IPS-11a (cell line): ENCODE measurements around the gene HNRNPA1L2.
"Not testable (repeated sequence)": the region's sequence is repeated elsewhere in the genome, so short reads cannot be mapped to it uniquely, and the experiment has no call there.

Experiments
- H3K4me3 ChIP-seq: one replicate; pipeline ENCODE4 v1.5.1; 2013; ENCODE audit warnings: low read depth, low read length, control low read depth

HNRNPA1L2 gene

DNA sequence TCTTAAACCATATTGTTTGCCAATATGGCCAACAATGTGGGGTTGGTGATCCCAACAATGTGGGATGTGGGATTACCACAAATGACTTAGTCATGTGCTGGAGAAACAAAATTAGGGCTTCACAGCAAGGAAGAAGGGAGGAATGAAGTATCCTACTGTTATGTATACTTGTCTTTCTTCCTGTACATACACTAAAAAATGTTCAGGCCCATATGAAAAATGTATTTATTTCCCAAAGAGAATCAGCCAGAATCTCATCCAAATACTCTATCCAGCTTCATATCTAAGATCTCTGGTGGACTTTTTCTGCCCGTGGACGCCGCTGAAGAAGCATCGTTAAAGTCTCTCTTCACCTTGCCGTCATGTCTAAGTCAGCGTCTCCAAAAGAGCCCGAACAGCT is at the start of gene HNRNPA1L2:
Gene HNRNPA1L2 (plus strand): TSS at position 301 of the 400 bp plus-strand sequence. CDS start 62 bp downstream, at position 363.
- no peak within 1 kb of the TSS for H3K4me3 ChIP-seq

DNA sequence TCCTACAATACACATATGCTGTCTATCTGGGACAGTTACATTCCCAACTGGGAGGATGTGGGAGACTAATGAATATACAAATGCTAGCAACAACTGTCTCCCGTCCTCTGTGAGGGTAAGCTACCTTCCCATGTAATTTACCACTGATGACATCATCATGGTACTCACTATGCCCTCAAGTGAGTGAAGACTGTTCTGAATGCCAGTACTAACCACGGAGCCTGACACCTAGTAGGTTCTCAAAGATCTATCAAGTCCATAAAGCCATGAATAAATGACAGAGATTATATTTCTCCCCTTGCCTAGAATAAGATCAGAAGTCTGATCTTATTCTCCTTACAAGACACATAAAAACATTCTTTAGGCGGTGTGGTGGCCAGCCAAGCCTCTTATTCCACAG is 49.1 kb upstream of the HNRNPA1L2 start:
- H3K4me3 ChIP-seq: not testable (repeated sequence)

GRCh38 chr13:52593812-52594211 is 48.4 kb upstream of the HNRNPA1L2 start:
- not testable (repeated sequence) for H3K4me3 ChIP-seq

DNA sequence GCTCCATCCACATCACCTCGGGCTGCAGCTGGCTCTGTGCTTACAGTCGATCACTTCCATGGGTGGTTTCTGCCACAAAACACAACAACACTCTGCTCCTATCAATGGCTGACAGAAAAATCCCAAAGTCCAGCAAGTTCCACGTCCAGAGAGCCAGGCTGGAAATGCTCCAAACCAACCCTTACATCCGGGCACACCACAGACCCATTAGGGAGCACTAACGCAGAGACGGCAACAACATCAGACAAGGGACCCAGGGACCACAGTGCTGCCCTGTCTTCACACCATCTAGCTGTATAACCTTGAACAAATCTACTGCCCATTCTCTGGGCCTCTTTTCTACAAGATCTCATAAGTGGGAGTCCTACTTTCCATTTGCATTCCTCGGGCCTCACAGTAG is 47.9 kb upstream of the HNRNPA1L2 start:
- H3K4me3 ChIP-seq: not testable (repeated sequence)

- H3K4me3 ChIP-seq: no peak overlapping the region
Measured at GRCh38 chr13:52597676-52598075, 44.6 kb upstream of the HNRNPA1L2 start.

DNA sequence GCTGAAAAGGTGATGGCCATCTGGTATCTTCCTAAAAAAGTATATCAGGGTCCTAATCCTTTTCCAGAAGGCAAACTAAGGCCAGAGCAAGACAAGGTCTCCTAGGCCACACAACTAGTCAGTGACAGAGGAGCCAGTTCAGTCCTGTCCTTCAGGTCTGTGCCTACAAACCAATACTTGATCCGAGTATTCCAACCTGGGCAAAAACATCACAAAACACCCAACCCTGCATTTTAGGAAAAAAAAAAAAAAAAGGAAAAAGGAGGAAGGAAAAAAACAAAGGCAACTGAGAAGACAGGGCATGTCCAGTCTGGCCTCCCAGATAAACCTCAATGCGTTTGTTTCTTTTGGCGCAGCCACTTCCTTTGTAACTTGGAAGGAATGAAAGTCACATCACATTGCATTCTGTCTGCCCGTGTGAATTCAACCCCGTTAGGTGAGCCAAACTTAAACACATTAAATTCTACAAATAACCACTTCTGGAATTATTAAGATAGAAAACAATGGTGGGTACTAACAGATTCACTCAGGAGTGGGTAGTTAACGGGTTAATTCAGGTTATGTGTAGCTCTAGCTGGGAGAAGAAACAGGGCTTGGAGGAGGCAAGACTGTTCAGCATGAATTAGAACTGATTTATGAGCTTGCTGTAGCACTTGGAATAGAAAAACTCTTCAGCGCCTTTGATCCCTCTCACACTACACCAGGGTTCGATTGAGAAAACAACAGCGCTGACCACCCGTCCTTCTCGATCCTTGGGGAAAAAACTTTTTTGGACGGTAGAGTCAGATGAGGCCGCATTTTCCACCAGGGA is 43.0 kb upstream of the HNRNPA1L2 start:
- peak overlapping the region; percentile 2 for H3K4me3 ChIP-seq

- H3K4me3 ChIP-seq: peak overlapping the region; percentile 2
Measured at GRCh38 chr13:52599848-52600603, 42.2 kb upstream of the HNRNPA1L2 start.

- no peak overlapping the region for H3K4me3 ChIP-seq
Measured at GRCh38 chr13:52600666-52601065, 41.6 kb upstream of the HNRNPA1L2 start.

- H3K4me3 ChIP-seq: not testable (repeated sequence)
Measured at GRCh38 chr13:52603316-52603715, 38.9 kb upstream of the HNRNPA1L2 start.

GRCh38 chr13:52606126-52606525 is 36.1 kb upstream of the HNRNPA1L2 start:
- not testable (repeated sequence) for H3K4me3 ChIP-seq

DNA sequence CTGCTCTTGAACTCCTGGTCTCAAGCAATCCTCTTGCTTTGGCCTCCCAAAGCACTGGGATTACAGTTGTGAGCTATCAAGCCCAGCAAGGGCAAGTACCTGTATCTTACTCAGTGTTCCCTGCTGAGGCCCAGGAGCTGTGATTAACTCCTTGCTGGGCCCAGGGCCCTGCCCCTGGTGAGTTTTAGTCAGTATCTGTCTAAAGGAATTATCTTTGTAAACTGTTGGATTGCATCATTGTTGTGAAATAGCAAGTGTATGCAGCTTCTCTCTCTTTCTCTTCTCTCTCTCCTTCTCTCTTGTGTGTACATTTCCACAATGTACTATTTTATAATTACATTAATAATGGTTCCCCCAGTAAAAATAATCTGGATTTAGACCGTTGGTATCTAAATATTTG is 35.4 kb upstream of the HNRNPA1L2 start:
- H3K4me3 ChIP-seq: not testable (repeated sequence)

DNA sequence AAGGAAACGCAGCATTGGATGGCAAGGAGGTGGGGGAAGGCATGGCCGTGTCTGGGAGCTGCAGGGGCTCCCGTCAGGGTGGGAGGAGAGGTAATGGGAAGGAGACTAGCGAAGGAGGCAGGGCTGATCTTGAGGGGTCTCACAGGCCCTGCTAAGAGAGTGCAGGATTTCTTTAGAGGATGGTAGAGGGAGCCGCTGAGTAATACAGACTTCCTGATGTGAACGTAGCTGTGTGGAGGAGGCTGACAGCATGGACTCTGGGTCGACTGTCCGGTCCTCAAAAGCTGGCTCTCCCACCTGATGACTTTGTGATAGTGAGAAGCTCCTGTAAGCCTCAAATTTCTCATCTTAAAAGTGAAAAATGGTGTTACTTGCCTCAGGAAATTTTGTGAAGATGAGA is 34.0 kb upstream of the HNRNPA1L2 start:
- H3K4me3 ChIP-seq: not testable (repeated sequence)

DNA sequence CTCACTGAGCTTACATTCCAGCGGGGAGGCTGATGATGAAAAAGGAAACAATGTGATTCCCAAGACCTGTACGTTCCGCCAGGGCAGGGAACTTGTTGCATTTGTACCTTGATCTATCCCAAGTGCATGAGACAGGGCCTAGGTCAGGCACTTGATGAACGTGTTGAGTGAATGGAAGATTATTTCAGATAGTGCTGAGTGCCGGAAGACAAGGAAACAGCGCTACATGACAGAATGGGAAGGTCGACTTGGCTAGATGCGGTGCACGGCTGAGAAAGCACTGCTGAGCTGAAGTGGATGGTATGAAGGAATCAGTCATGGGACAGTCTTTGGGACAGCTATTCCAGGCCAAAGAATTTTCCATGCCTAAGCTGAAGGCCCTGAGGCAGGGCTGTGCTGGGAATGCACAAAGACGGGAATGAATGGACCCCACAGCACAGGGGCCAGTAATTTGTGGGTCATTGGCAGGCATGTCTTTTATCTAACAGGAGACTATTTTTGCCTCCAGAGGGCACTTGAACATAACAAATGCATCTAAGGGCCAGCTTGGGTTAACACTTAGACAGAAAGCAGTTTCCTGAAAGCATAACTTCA is 33.1 kb upstream of the HNRNPA1L2 start:
- H3K4me3 ChIP-seq: not testable (repeated sequence)

GRCh38 chr13:52610158-52610557 is 32.1 kb upstream of the HNRNPA1L2 start:
- not testable (repeated sequence) for H3K4me3 ChIP-seq

DNA sequence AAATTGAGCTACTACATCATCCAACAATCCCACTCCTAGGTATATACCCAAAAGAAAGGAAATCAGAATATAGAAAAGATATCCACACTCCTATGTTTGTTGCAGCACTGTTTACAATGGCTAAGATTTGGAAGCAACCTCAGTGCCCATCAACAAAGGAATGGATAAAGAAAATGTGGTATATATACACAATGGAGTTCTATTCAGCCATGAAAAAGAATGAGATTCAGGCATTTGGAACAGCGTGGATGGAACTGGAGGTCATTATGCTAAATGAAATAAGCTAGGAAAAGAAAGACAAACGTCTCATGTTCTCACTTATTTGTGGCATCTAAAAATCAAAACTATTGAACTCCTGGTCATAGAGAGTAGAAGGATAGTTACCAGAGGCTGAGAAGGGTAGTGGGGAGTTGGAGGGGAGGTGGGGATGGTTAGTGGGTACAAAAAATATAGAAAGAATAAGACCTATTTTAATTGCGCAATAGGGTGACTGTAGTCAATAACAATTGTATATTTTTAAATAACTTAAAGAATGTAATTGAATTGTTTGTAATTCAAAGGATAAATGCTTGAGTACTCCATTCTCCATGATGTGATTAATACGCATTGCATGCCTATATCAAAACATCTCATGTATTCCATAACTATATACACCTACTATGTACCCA is 27.0 kb upstream of the HNRNPA1L2 start:
- H3K4me3 ChIP-seq: no peak overlapping the region

GRCh38 chr13:52615812-52616211 is 26.4 kb upstream of the HNRNPA1L2 start:
- H3K4me3 ChIP-seq: no peak overlapping the region

- peak overlapping the region; percentile 99 for H3K4me3 ChIP-seq
Measured at GRCh38 chr13:52617070-52618060, 24.9 kb upstream of the HNRNPA1L2 start.

GRCh38 chr13:52631083-52631690 is 11.0 kb upstream of the HNRNPA1L2 start:
- not testable (repeated sequence) for H3K4me3 ChIP-seq

DNA sequence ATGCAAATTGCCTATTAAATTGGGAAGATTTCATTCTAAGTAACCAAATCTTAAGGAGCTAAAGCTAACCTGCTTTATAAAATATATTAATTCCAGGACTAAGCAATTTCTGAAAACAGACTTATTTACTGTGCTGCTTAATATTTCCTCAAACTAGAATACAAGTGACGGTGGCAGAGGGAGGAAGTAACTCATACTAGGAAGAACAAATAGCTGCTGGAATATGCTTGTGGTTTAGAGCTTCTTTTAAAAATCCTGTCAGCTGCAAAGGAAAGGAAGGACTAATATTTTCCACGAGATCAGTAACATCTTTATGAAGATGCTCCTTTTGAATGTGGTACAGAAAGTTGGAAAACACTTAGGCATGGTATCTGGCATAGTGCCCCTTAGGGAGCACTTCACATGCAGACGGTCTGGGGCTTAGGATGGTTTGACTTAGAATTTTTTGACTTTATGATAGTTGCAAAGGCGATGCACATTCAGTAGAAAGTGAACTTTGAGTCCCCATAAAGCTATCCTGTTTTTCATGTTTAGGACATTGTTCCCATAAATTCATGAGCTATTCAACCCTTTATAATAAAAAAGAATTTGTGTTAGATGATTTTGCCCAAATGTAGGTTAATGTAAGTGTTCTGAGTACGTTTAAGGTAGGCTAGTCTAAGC is 3.4 kb upstream of the HNRNPA1L2 start:
- H3K4me3 ChIP-seq: no peak overlapping the region
